ENCODE data around the gene P2RX7. TPM values are rescaled to one million over a fixed set of nuclear protein-coding genes. Genes with fewer than 3 reads are reported as not detected.
A peak's percentile ranks its signal among the peaks of the same experiment; 100 is the strongest.

The P2RX7 gene
- total RNA-seq, 2 donors from 2014 or later, result 0.62 to 1.7 TPM

DNA sequence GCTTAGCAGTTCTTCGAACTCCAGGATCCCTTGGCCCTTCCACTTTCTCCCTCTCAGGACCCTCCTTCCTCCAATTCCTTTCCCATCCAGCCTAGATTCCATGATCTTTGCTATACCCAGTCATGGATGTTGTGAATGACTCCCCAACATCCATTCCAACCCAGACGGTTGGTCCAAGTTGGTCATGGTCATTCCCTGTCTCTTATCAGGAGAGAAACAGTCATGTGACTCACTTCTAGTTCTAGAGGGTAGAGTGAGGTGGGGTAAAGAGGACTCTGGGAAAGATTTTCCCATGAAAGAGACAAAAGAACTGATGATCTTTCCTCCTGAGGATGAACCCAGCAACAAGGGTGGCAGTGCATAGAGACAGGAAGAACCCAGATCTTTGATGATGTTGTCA is 9.2 kb upstream of the P2RX7 start:
- H3K36me3 ChIP-seq, result no peaks in the 10 kb centered on the region
- intact Hi-C loops (cut with DNase I), result no loop called here
- TF ChIP-seq, protein P1, sequence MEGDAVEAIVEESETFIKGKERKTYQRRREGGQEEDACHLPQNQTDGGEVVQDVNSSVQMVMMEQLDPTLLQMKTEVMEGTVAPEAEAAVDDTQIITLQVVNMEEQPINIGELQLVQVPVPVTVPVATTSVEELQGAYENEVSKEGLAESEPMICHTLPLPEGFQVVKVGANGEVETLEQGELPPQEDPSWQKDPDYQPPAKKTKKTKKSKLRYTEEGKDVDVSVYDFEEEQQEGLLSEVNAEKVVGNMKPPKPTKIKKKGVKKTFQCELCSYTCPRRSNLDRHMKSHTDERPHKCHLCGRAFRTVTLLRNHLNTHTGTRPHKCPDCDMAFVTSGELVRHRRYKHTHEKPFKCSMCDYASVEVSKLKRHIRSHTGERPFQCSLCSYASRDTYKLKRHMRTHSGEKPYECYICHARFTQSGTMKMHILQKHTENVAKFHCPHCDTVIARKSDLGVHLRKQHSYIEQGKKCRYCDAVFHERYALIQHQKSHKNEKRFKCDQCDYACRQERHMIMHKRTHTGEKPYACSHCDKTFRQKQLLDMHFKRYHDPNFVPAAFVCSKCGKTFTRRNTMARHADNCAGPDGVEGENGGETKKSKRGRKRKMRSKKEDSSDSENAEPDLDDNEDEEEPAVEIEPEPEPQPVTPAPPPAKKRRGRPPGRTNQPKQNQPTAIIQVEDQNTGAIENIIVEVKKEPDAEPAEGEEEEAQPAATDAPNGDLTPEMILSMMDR (IDR thresholded peaks at IDR 0.05), result no peak
- no peaks in the 10 kb centered on the region for H3K9me3 ChIP-seq
- no peak for DNase-seq
- H3K4me3 ChIP-seq, result no peak overlapping the region
- H3K27ac ChIP-seq, result no peak overlapping the region
- no peaks in the 10 kb centered on the region for H3K4me1 ChIP-seq
- H3K9ac ChIP-seq (ENCODE audit: low read depth in 2 of 2, low read length in 2 of 2), result no peak overlapping the region
- no peaks in the 10 kb centered on the region for H3K27me3 ChIP-seq

GRCh38 chr12:121124402-121125109 is 8.1 kb upstream of the P2RX7 start:
- Histone ChIP-seq H3K4me3 (no peak overlapping the region), H3K9ac (ENCODE audit: low read depth in 2 of 2, low read length in 2 of 2) (no peak overlapping the region), H3K36me3 (no peaks in the 10 kb centered on the region), H3K27me3 (no peaks in the 10 kb centered on the region), H3K9me3 (no peaks in the 10 kb centered on the region), H3K27ac (no peak overlapping the region), H3K4me1 (no peaks in the 10 kb centered on the region)
- no peak for DNase-seq
- TF ChIP-seq, protein P1 (IDR thresholded peaks at IDR 0.05), result no peak
- intact Hi-C loops (cut with DNase I), result no loop called here

GRCh38 chr12:121127501-121127900 is 5.2 kb upstream of the P2RX7 start:
- H3K36me3 ChIP-seq, result no peaks in the 10 kb centered on the region
- TF ChIP-seq, protein P1 (IDR thresholded peaks at IDR 0.05), result no peak
- DNase-seq, result no peak

GRCh38 chr12:121128908-121129810 is 3.5 kb upstream of the P2RX7 start:
- no peaks in the 10 kb centered on the region for H3K27me3 ChIP-seq
- no peaks in the 10 kb centered on the region for H3K9me3 ChIP-seq
- H3K4me3 ChIP-seq, result no peak overlapping the region
- no peak overlapping the region for H3K9ac ChIP-seq (ENCODE audit: low read depth in 2 of 2, low read length in 2 of 2)
- intact Hi-C loops (cut with DNase I), result no loop called here
- peak overlapping the region; percentile 79 for H3K27ac ChIP-seq
- DNase-seq, result peak; percentile 75
- H3K4me1 ChIP-seq, result peaks cover 8% of the 10 kb centered on the region
- TF ChIP-seq, protein P1 (IDR thresholded peaks at IDR 0.05), result no peak
- no peaks in the 10 kb centered on the region for H3K36me3 ChIP-seq

More at GRCh38 chr12:121127501-121127900, 5.2 kb upstream of the P2RX7 start:
- Histone ChIP-seq H3K27me3 (no peaks in the 10 kb centered on the region), H3K9ac (ENCODE audit: low read depth in 2 of 2, low read length in 2 of 2) (no peak overlapping the region), H3K4me1 (no peaks in the 10 kb centered on the region), H3K9me3 (no peaks in the 10 kb centered on the region), H3K27ac (no peak overlapping the region), H3K4me3 (no peak overlapping the region)
- intact Hi-C loops (cut with DNase I), result no loop called here

GRCh38 chr12:121129811-121130147 is 2.9 kb upstream of the P2RX7 start:
- H3K36me3 ChIP-seq, result no peaks in the 10 kb centered on the region
- H3K4me1 ChIP-seq, result peaks cover 8% of the 10 kb centered on the region
- no peak for DNase-seq
- intact Hi-C loops (cut with DNase I), result loop anchor here (5.0 kb wide), 1 partner anchor 78 kb away; no protein-coding TSS in a partner anchor
- H3K4me3 ChIP-seq, result no peak overlapping the region
- TF ChIP-seq, protein P1 (IDR thresholded peaks at IDR 0.05), result no peak
- no peak overlapping the region for H3K9ac ChIP-seq (ENCODE audit: low read depth in 2 of 2, low read length in 2 of 2)
- peak overlapping the region; percentile 79 for H3K27ac ChIP-seq
- no peaks in the 10 kb centered on the region for H3K9me3 ChIP-seq
- no peaks in the 10 kb centered on the region for H3K27me3 ChIP-seq

Measured in colonic mucosa (tissue), 4 donors.